K562 (cell line): Measurements from ENCODE around the gene PDPK1. TPM values are rescaled to one million over a fixed set of nuclear protein-coding genes. Genes with fewer than 3 reads are reported as not detected.

ENCODE experiments used
- ATAC-seq: fragments of 200-7000 bp; cut with Tn5 transposase; 3 replicates; pipeline ENCODE4 v1.9.1; 2020; ENCODE audit warnings: moderate library complexity
- BruUV-seq: library from RNA; stranded (reverse); fragments of 400-500 nt; replicated peaks from 2 replicates; lab custom pipeline; 2021; lab: Mats Ljungman, UMichigan
- CTCF ChIA-PET: fragments of 300-600 bp; formaldehyde crosslinking; extraction: SDS; loops from one replicate; lab custom pipeline; 2021; ENCODE audit warnings: low intra/inter-chr PET ratio; lab: Yijun Ruan, JAX
- POLR2A ChIA-PET: fragments of 300-600, 350-650 bp; sonication (Branson Sonifier 250); formaldehyde crosslinking; extraction: SDS; loops from one replicate; lab custom pipeline; 2021; ENCODE audit warnings: antibody characterized with exemption, inconsistent platforms; lab: Yijun Ruan, JAX
- DNase-seq, 4 experiments: peaks; one replicate each; pipeline versions ENCODE4 v3.0.0 to v3.0.0-alpha.2; 2011 to 2018; ENCODE audit warnings: low spot score in 3 of 4, mixed read lengths in 3 of 4; ENCODE audit errors: extremely low read depth in 1 of 4
- FAIRE-seq: peaks from 2 replicates; lab custom pipeline; 2011; peaks lifted over from hg19 to GRCh38; lab: Jason Lieb, UNC
- H2AFZ ChIP-seq: 2 replicates; pipeline ENCODE4 v1.6.0; 2011; ENCODE audit warnings: low read depth, low read length, control low read depth, inconsistent platforms
- H3K27ac ChIP-seq: fragments of 200-600 bp; 3 replicates; pipeline ENCODE4 v1.8.0; 2011; ENCODE audit warnings: low read depth, mild to moderate bottlenecking, control low read depth, inconsistent platforms, low read length, moderate library complexity, mixed read lengths; ENCODE audit errors: extremely low read depth
- H3K27me3 ChIP-seq, 2 experiments: fragments of 300-600 bp in 1 of 2; 2 replicates in 1 of 2; 3 replicates in 1 of 2; pipeline versions ENCODE4 v1.6.0 to v1.8.0; 2011; ENCODE audit warnings: inconsistent platforms in 2 of 2, low read length in 2 of 2, mild to moderate bottlenecking in 1 of 2, mixed read lengths in 1 of 2, moderate library complexity in 1 of 2; ENCODE audit not compliant: control insufficient read depth in 2 of 2, insufficient read depth in 2 of 2
- H3K36me3 ChIP-seq: fragments of 300-600 bp; 3 replicates; pipeline ENCODE4 v1.8.0; 2011; ENCODE audit warnings: mild to moderate bottlenecking, low read length, inconsistent platforms; ENCODE audit not compliant: control insufficient read depth, insufficient read depth
- H3K4me1 ChIP-seq, 2 experiments: fragments of 200-600 bp in 1 of 2; replicated peaks in 1 of 2; 2 replicates in 1 of 2; 3 replicates in 1 of 2; pipeline versions ENCODE4 v1.5.1 to v1.8.0; 2011; ENCODE audit warnings: inconsistent platforms in 2 of 2, low read length in 2 of 2, mild to moderate bottlenecking in 1 of 2, mixed read lengths in 1 of 2, moderate library complexity in 1 of 2; ENCODE audit not compliant: control insufficient read depth in 2 of 2, insufficient read depth in 2 of 2
- H3K4me2 ChIP-seq: 2 replicates; pipeline ENCODE4 v1.6.1; 2011; ENCODE audit warnings: low read length, control low read depth, inconsistent platforms, mixed read lengths; ENCODE audit not compliant: insufficient read depth
- H3K4me3 ChIP-seq: fragments of 200-600 bp; sonication (generic), shearing (Covaris generic); 2 replicates; pipeline ENCODE4 v1.5.1; 2016; ENCODE audit warnings: control low read depth, inconsistent platforms
- H3K79me2 ChIP-seq: fragments of 200-600 bp; 3 replicates; pipeline ENCODE4 v1.8.0; 2011; ENCODE audit warnings: low read length, inconsistent platforms; ENCODE audit not compliant: control insufficient read depth, insufficient read depth
- H3K9ac ChIP-seq, 2 experiments: 2 replicates each; pipeline versions ENCODE4 v1.6.0 to v1.6.1; 2011; ENCODE audit warnings: low read depth in 2 of 2, low read length in 2 of 2, control low read depth in 1 of 2, inconsistent platforms in 1 of 2, mild to moderate bottlenecking in 1 of 2, mixed read lengths in 1 of 2; ENCODE audit not compliant: insufficient read depth in 1 of 2
- H3K9me1 ChIP-seq: one replicate; pipeline ENCODE4 v1.6.0; 2011; ENCODE audit warnings: inconsistent platforms, mild to moderate bottlenecking, low read length, moderate library complexity; ENCODE audit not compliant: control insufficient read depth, insufficient read depth
- H3K9me3 ChIP-seq: replicated peaks from 2 replicates; pipeline ENCODE4 v1.5.1; 2011; ENCODE audit warnings: low read depth, low read length, inconsistent platforms; ENCODE audit not compliant: control insufficient read depth, insufficient read depth
- H4K20me1 ChIP-seq: replicated peaks from 2 replicates; pipeline ENCODE4 v1.6.1; 2011; ENCODE audit warnings: low read length, inconsistent platforms, mixed read lengths; ENCODE audit not compliant: control insufficient read depth, insufficient read depth
- HCFC1 ChIP-seq: IDR thresholded peaks from 2 replicates; pipeline ENCODE4 v1.6.1; 2012; ENCODE audit warnings: low read depth, low read length, improper control_type of control experiment
- KLF6 ChIP-seq: fragments of 250-450 bp; sonication (Bioruptor Pico); IDR thresholded peaks from 2 replicates; pipeline ENCODE4 v1.4.0; 2020; ENCODE audit warnings: mild to moderate bottlenecking, moderate library complexity, borderline replicate concordance
- MYNN ChIP-seq, 2 experiments: sonication (generic); formaldehyde crosslinking in 1 of 2; IDR thresholded peaks; 2 replicates each; pipeline versions ENCODE4 v1.5.0 to v1.6.1; 2016 to 2020; ENCODE audit warnings: antibody characterized with exemption in 1 of 2, missing genetic modification reagents in 1 of 2
- RFX5 ChIP-seq: IDR thresholded peaks from 2 replicates; pipeline ENCODE4 v1.6.1; 2011; ENCODE audit warnings: low read depth, mild to moderate bottlenecking, improper control_type of control experiment, low read length
- RREB1 ChIP-seq: fragments of 250-450 bp; sonication (Bioruptor Pico); IDR thresholded peaks from 2 replicates; pipeline ENCODE4 v1.4.0; 2020
- SP1 ChIP-seq: sonication (generic); formaldehyde crosslinking; IDR thresholded peaks from 2 replicates; pipeline ENCODE4 v1.8.1; 2022; ENCODE audit warnings: mild to moderate bottlenecking, missing genetic modification reagents
- TAF15 ChIP-seq: fragments of 200-400 bp; formaldehyde crosslinking; IDR thresholded peaks from 2 replicates; pipeline ENCODE4 v1.6.1; 2017; ENCODE audit warnings: mild to moderate bottlenecking, low read depth, low read length, moderate library complexity
- TRIM25 ChIP-seq: fragments of 450-650 bp; IDR thresholded peaks from 2 replicates; pipeline ENCODE4 v1.7.0; 2016; ENCODE audit warnings: borderline replicate concordance
- U2AF2 ChIP-seq: fragments of 200-400 bp; formaldehyde crosslinking; optimal IDR thresholded peaks from 2 replicates; pipeline ENCODE3; 2017; ENCODE audit warnings: low read depth, mild to moderate bottlenecking, low read length
- ZFP1 ChIP-seq: fragments of 450-650 bp; formaldehyde crosslinking; IDR thresholded peaks from 2 replicates; pipeline ENCODE4 v1.4.0; 2020; ENCODE audit warnings: mild to moderate bottlenecking, mixed read lengths
- ZNF41 ChIP-seq: fragments of 250-450 bp; sonication (Bioruptor Pico); conservative IDR thresholded peaks from 2 replicates; pipeline ENCODE4 v1.4.0; 2020; ENCODE audit warnings: mild to moderate bottlenecking
- ZNF695 ChIP-seq: fragments of 450-650 bp; formaldehyde crosslinking; IDR thresholded peaks from 2 replicates; pipeline ENCODE4 v1.4.0; 2020; ENCODE audit warnings: mild to moderate bottlenecking, moderate library complexity
- WGBS: fragments of 100-300 bp; shearing (Covaris generic); methylation state at CpG from one replicate; pipeline ENCODE4 v1.1.6; 2016; ENCODE audit warnings: low coverage, mixed read lengths; ENCODE audit not compliant: insufficient coverage; ENCODE audit errors: missing lambda C conversion rate; 5-methylcytosine and 5-hydroxymethylcytosine counted together
- in situ Hi-C: fragments of 300-500 bp; cut with MboI; formaldehyde crosslinking; loops from 4 replicates; pipeline ENCODE4 v1.15.0; 2018; ENCODE audit warnings: inconsistent platforms, mixed read lengths
- intact Hi-C: fragments of 100-400 bp; cut with micrococcal nuclease; formaldehyde crosslinking; loops from 2 replicates; pipeline ENCODE4 v1.14.2; 2022
- polyA plus RNA-seq, 8 experiments: library from polyadenylated mRNA; depleted of rRNA in 4 of 8; stranded (reverse) in 5 of 8; unstranded in 3 of 8; fragments of >200 nt; fragmentation: Nextera tagmentation in 2 of 8; fragmentation: Illumina TruSeq in 1 of 8; extraction: Ambion mirVana in 2 of 8; extraction: Trizol in 1 of 8; gene quantifications; 2 replicates each; pipeline versions ENCODE4 v1.2.1 to v1.2.3, GENCODE V29; 2011 to 2014; ENCODE audit warnings: inconsistent platforms in 1 of 8, missing spikeins in 1 of 8
- total RNA-seq, 7 experiments: library from RNA; depleted of rRNA in 6 of 7; stranded (reverse); fragments of >200 nt in 6 of 7; fragmentation: Illumina TruSeq in 2 of 7; extraction: Trizol in 2 of 7; gene quantifications; 2 replicates each; pipeline versions ENCODE4 v1.2.1 to v1.2.3, GENCODE V29; 2011 to 2021; ENCODE audit warnings: low replicate concordance in 1 of 7

The PDPK1 gene
- total and polyA plus RNA-seq, 9 of the 15 experiments (the other 6 are each of a cell fraction or from before 2014, with no cell fraction given), result 4.0 to 37.2 (median 18.7) TPM

- DNase-seq (no peak), FAIRE-seq (no peak), ATAC-seq (no peak)
- CTCF ChIA-PET, result no interaction called here
- H3K79me2 ChIP-seq, result peaks cover 13% of the 10 kb centered on the region
- H3K9me1 ChIP-seq, result no peaks in the 10 kb centered on the region
- POLR2A ChIA-PET, result interaction anchor here (0.6 kb wide), 1 partner anchor 410 kb away, joined by 3 read pairs; no protein-coding TSS in a partner anchor
- H4K20me1 ChIP-seq, result no peaks in the 10 kb centered on the region
- no peak overlapping the region for H3K27ac ChIP-seq
- in situ Hi-C loops, result loop anchor here (5.0 kb wide), 1 partner anchor 82 kb away; no protein-coding TSS in a partner anchor
- no peak overlapping the region; a peak in 1 of 4 replicates for H3K9ac ChIP-seq
- no TSS peak for BruUV-seq
- no peak for TF ChIP-seq HCFC1
- TF ChIP-seq TAF15, result no peak
- no peak for TF ChIP-seq ZNF41 (CRISPR knock-in tag)
- no peak for TF ChIP-seq ZFP1 (CRISPR knock-in tag)
- no peak for TF ChIP-seq TRIM25
- no peak for TF ChIP-seq MYNN (IDR thresholded peaks at IDR 0.05)
- no peak for TF ChIP-seq MYNN (CRISPR knock-in tag; IDR thresholded peaks at IDR 0.05)
- TF ChIP-seq U2AF2, result no peak
- no peak for TF ChIP-seq SP1 (CRISPR knock-in tag)
- TF ChIP-seq ZNF695 (CRISPR knock-in tag), result no peak
- no peak for TF ChIP-seq KLF6
- TF ChIP-seq RFX5, result no peak
- TF ChIP-seq RREB1 (CRISPR knock-in tag), result no peak
- H3K4me2 ChIP-seq, result no peak overlapping the region
- no peak overlapping the region for H2AFZ ChIP-seq
- H3K9me3 ChIP-seq, result no peaks in the 10 kb centered on the region
- intact Hi-C loops, result no loop called here
- H3K4me3 ChIP-seq, result no peak overlapping the region
- WGBS, result 87% methylated on average over 7 of the region's 12 CpGs
- H3K27me3 ChIP-seq, result no peaks in the 10 kb centered on the region
- no peaks in the 10 kb centered on the region for H3K4me1 ChIP-seq
- H3K36me3 ChIP-seq, result peaks cover 28% of the 10 kb centered on the region; the same call in 2 of the 3 replicates
Observed at GRCh38 chr16:2609827-2610470, 72.1 kb downstream of the PDPK1 start.
